ENCODE results near the gene CACNB2.

The CACNB2 gene

DNA sequence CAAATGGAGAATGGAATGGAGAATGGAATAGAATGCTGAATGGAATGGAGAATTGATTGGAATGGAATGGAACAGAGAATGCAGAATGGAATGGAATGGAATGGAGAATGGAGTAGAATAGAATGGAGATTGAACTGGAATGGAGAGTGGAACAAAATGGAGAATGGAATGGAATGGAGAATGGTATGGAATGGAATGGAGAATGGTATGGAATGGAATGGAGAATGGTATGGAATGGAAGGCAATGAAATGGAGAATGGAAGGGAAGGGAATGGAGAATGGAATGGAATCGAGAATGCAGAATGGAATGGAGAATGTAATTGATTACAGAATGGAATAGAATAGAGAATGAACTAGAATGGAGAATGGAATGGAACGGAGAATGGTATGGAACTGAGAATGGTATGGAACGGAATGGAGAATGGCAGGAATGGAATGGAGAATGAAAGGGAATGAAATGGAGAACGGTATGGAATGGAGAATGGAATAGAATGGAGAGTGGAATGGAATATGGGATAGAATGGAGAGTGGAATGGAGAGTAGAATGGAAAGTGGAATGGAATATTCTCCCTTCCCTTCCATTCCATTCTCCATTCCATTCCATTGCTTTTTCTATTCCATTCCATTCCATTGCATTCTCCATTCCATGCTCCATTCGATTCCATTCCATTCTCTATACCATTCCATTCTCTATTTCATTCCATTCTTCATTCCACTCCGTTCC is 422.9 kb downstream of the CACNB2 start:
- H3K27ac ChIP-seq (ENCODE audit: low read depth, low read length), result no peak overlapping the region
- no peak overlapping the region for H3K4me3 ChIP-seq (ENCODE audit: low read length)
- H3K9me3 ChIP-seq (ENCODE audit: control insufficient read depth, insufficient read depth, low read length), result peaks cover 21% of the 10 kb centered on the region
- H3K36me3 ChIP-seq (ENCODE audit: control insufficient read depth, low read length), result peaks cover 9% of the 10 kb centered on the region; the same call in 1 of the 2 replicates
- no peaks in the 10 kb centered on the region for H3K9me2 ChIP-seq (replicated peaks; ENCODE audit: control insufficient read depth, low read length)
- H4K20me1 ChIP-seq (ENCODE audit: control insufficient read depth, insufficient read depth, low read depth, low read length), result no peaks in the 10 kb centered on the region
- H3K4me1 ChIP-seq (ENCODE audit: control insufficient read depth, low read length), result no peaks in the 10 kb centered on the region
- no peaks in the 10 kb centered on the region for H3K27me3 ChIP-seq (ENCODE audit: control insufficient read depth, low read length)
- TF ChIP-seq, protein P1, sequence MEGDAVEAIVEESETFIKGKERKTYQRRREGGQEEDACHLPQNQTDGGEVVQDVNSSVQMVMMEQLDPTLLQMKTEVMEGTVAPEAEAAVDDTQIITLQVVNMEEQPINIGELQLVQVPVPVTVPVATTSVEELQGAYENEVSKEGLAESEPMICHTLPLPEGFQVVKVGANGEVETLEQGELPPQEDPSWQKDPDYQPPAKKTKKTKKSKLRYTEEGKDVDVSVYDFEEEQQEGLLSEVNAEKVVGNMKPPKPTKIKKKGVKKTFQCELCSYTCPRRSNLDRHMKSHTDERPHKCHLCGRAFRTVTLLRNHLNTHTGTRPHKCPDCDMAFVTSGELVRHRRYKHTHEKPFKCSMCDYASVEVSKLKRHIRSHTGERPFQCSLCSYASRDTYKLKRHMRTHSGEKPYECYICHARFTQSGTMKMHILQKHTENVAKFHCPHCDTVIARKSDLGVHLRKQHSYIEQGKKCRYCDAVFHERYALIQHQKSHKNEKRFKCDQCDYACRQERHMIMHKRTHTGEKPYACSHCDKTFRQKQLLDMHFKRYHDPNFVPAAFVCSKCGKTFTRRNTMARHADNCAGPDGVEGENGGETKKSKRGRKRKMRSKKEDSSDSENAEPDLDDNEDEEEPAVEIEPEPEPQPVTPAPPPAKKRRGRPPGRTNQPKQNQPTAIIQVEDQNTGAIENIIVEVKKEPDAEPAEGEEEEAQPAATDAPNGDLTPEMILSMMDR (IDR thresholded peaks at IDR 0.05; ENCODE audit: low read depth, low read length, poor library complexity, severe bottlenecking), result no peak
- no peak for TF ChIP-seq EZH2phosphoT487 (IDR thresholded peaks at IDR 0.05; ENCODE audit: borderline replicate concordance, low read length)
- H3K79me2 ChIP-seq (ENCODE audit: control insufficient read depth, low read length), result no peaks in the 10 kb centered on the region
- H3K4me2 ChIP-seq (ENCODE audit: low read length), result no peak overlapping the region
- H3F3A ChIP-seq (ENCODE audit: control insufficient read depth, insufficient read depth), result no peaks in the 10 kb centered on the region

DNA sequence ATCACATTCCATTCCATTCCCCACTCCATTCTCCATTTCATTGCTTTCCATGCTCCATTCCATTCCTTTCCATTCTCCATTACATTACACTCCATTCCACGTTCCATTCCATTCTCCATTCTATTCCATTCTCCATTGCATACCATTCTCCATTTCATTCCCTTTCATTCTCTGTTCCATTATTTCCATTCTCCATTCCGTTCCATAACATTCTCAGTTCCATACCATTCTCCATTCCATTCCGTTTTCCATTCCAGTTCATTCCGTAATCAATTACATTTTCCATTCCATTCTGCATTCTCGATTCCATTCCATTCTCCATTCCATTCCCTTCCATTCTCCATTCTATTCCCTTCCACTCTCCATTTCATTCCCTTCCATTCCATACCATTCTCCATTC is 424.8 kb downstream of the CACNB2 start:
- Histone ChIP-seq H3K9me3 (ENCODE audit: control insufficient read depth, insufficient read depth, low read length) (peaks cover 32% of the 10 kb centered on the region), H3K4me3 (ENCODE audit: low read length) (no peak overlapping the region), H3K27ac (ENCODE audit: low read depth, low read length) (no peak overlapping the region), H3K4me2 (ENCODE audit: low read length) (no peak overlapping the region), H4K20me1 (ENCODE audit: control insufficient read depth, insufficient read depth, low read depth, low read length) (no peaks in the 10 kb centered on the region), H3K36me3 (ENCODE audit: control insufficient read depth, low read length) (peaks cover 3% of the 10 kb centered on the region; the same call in 1 of the 2 replicates), H3K4me1 (ENCODE audit: control insufficient read depth, low read length) (no peaks in the 10 kb centered on the region), H3F3A (ENCODE audit: control insufficient read depth, insufficient read depth) (no peaks in the 10 kb centered on the region), H3K79me2 (ENCODE audit: control insufficient read depth, low read length) (no peaks in the 10 kb centered on the region), H3K27me3 (ENCODE audit: control insufficient read depth, low read length) (no peaks in the 10 kb centered on the region), H3K9me2 (replicated peaks; ENCODE audit: control insufficient read depth, low read length) (no peaks in the 10 kb centered on the region)
- no peak for TF ChIP-seq EZH2phosphoT487 (IDR thresholded peaks at IDR 0.05; ENCODE audit: borderline replicate concordance, low read length)
- TF ChIP-seq, protein P1 (IDR thresholded peaks at IDR 0.05; ENCODE audit: low read depth, low read length, poor library complexity, severe bottlenecking), result no peak

DNA sequence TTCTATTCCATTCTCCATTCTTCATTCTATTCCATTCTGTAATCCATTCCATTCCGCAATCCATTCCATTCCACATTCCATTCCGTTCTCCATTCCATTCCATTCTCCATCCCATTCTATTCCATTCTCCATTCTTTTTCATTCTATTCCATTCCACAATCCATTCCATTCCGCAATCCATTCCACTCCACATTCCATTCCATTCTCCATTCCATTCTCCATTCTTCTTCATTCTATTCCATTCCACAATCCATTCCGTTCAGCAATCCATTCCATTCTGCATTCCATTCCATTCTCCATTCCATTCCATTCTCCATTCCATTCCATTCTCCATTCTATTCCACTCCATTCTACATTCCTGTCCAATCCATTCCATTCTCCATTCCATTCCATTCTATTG is 426.0 kb downstream of the CACNB2 start:
- no peak overlapping the region for H3K27ac ChIP-seq (ENCODE audit: low read depth, low read length)
- no peaks in the 10 kb centered on the region for H3K36me3 ChIP-seq (ENCODE audit: control insufficient read depth, low read length)
- no peak for TF ChIP-seq EZH2phosphoT487 (IDR thresholded peaks at IDR 0.05; ENCODE audit: borderline replicate concordance, low read length)
- TF ChIP-seq, protein P1 (IDR thresholded peaks at IDR 0.05; ENCODE audit: low read depth, low read length, poor library complexity, severe bottlenecking), result no peak

More for the DNA sequence above, 426.0 kb downstream of the CACNB2 start:
- Histone ChIP-seq H3K79me2 (ENCODE audit: control insufficient read depth, low read length) (no peaks in the 10 kb centered on the region), H3K9me2 (replicated peaks; ENCODE audit: control insufficient read depth, low read length) (no peaks in the 10 kb centered on the region), H3K4me2 (ENCODE audit: low read length) (no peak overlapping the region), H3K9me3 (ENCODE audit: control insufficient read depth, insufficient read depth, low read length) (peaks cover 39% of the 10 kb centered on the region), H4K20me1 (ENCODE audit: control insufficient read depth, insufficient read depth, low read depth, low read length) (no peaks in the 10 kb centered on the region), H3K4me1 (ENCODE audit: control insufficient read depth, low read length) (no peaks in the 10 kb centered on the region), H3K4me3 (ENCODE audit: low read length) (no peak overlapping the region), H3F3A (ENCODE audit: control insufficient read depth, insufficient read depth) (no peaks in the 10 kb centered on the region), H3K27me3 (ENCODE audit: control insufficient read depth, low read length) (no peaks in the 10 kb centered on the region)

Data from DOHH2 (cell line).